Ovary (tissue), 3 donors: ENCODE data around the gene LKAAEAR1.

ENCODE experiments used
- CTCF ChIP-seq, 3 donors: fragments of 450-650 bp in 2 of 3; fragments of 200-600 bp in 1 of 3; IDR thresholded peaks; one replicate each; pipeline versions ENCODE4 v1.5.1 to v1.8.0; 2016 to 2022; ENCODE audit warnings: antibody characterized with exemption in 3 of 3, mild to moderate bottlenecking in 1 of 3
- EP300 ChIP-seq: sonication (generic); formaldehyde crosslinking; IDR thresholded peaks from one replicate; pipeline ENCODE4 v1.6.1; 2017; ENCODE audit warnings: antibody characterized with exemption
- POLR2A ChIP-seq: fragments of 450-650 bp; IDR thresholded peaks from one replicate; pipeline ENCODE4 v1.6.1; 2017; ENCODE audit warnings: antibody characterized with exemption, mild to moderate bottlenecking, moderate library complexity
- donor health status: DM: no; HTN: no; CAD: no.

DNA sequence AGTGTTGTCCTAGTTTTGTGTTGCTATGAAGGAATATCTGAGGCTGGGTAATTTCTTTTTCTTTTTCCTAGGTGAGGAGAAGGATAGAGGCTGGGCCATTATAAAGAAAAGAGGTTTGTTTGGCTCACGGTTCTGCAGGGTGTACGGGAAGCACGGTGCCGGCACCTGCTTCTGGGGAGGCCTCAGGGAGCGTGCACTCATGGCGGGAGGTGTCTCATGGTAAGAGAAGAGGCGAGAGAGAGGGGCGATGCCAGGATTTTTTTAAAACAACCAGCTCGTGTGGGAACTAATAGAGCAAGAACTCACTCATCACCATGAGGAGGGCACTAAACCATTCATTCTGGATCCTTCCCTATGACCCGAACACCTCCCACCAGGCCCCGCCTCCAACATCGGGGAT is 37.4 kb upstream of the LKAAEAR1 start:
- TF ChIP-seq CTCF (IDR thresholded peaks at IDR 0.05) (no peak), POLR2A (no peak), EP300 (no peak)
